ENCODE results near the gene PDE6B. TPM values are rescaled to one million over a fixed set of nuclear protein-coding genes. Genes with fewer than 3 reads are reported as not detected.

The PDE6B gene
- total and polyA plus RNA-seq, 2 experiments from 2014 or later = 3.4 to 5.0 TPM

DNA sequence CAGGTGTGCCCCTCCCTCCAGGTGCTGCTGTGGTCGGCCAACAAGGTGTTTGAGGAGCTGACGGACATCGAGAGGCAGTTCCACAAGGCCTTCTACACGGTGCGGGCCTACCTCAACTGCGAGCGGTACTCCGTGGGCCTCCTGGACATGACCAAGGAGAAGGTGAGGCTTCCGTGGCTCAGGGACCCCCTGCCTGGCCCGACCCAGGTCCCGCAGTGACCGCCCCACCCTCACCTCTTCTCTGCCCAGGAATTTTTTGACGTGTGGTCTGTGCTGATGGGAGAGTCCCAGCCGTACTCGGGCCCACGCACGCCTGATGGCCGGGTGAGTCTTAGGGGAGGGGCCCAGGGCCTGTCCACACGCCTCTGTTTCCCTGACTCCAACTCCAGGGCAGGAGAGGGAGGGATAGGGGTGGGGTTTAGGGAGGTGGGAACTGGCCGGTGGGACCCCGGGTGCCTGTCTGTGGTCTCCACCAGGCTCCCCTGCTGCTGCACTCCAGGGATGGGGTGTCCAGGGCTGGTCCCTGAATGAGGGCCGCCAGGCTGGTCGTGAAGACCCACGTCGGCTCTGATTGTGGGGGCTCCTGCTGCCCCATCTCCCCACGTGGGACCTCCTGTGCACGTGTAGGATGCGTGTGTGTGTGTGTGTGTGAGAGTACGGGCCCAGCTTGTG is 28.6 kb downstream of the PDE6B start:
- Histone ChIP-seq H3K36me3 (ENCODE audit: insufficient read depth) (no peaks in the 10 kb centered on the region), H2AFZ (no peak overlapping the region), H3K4me1 (ENCODE audit: insufficient read depth) (no peaks in the 10 kb centered on the region), H3K4me2 (no peak overlapping the region), H3K4me3 (no peak overlapping the region), H3F3A (replicated peaks; ENCODE audit: low read depth) (no peaks in the 10 kb centered on the region), H3K79me2 (replicated peaks; ENCODE audit: insufficient read depth) (no peaks in the 10 kb centered on the region), H3K27me3 (ENCODE audit: insufficient read depth) (no peaks in the 10 kb centered on the region), H4K20me1 (replicated peaks; ENCODE audit: insufficient read depth) (no peaks in the 10 kb centered on the region), H3K27ac (ENCODE audit: low read depth) (no peak overlapping the region), H3K9me2 (ENCODE audit: insufficient read depth) (no peaks in the 10 kb centered on the region)
- Mint-ChIP-seq H3K27me3 (ENCODE audit: insufficient read depth, low read depth, poor library complexity) (peaks cover 15% of the 10 kb centered on the region), H3K36me3 (ENCODE audit: low read depth) (no peaks in the 10 kb centered on the region; the same call in 2 of the 3 replicates), H3K27ac (no peak overlapping the region), H3K4me3 (no peak overlapping the region), H3K4me1 (peaks cover 2% of the 10 kb centered on the region; the same call in 2 of the 3 replicates), H3K9me3 (no peaks in the 10 kb centered on the region)
- ATAC-seq = no peak
- no peak for DNase-seq (ENCODE audit: low spot score)
- TF ChIP-seq ZNF114 (CRISPR knock-in tag; IDR thresholded peaks at IDR 0.05) = no peak
- no peak for TF ChIP-seq STAT1 (IDR thresholded peaks at IDR 0.05; ENCODE audit: unreplicated experiment)
- TF ChIP-seq, protein P1, sequence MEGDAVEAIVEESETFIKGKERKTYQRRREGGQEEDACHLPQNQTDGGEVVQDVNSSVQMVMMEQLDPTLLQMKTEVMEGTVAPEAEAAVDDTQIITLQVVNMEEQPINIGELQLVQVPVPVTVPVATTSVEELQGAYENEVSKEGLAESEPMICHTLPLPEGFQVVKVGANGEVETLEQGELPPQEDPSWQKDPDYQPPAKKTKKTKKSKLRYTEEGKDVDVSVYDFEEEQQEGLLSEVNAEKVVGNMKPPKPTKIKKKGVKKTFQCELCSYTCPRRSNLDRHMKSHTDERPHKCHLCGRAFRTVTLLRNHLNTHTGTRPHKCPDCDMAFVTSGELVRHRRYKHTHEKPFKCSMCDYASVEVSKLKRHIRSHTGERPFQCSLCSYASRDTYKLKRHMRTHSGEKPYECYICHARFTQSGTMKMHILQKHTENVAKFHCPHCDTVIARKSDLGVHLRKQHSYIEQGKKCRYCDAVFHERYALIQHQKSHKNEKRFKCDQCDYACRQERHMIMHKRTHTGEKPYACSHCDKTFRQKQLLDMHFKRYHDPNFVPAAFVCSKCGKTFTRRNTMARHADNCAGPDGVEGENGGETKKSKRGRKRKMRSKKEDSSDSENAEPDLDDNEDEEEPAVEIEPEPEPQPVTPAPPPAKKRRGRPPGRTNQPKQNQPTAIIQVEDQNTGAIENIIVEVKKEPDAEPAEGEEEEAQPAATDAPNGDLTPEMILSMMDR (conservative IDR thresholded peaks at IDR 0.05; ENCODE audit: low read depth in 2 of 2) = no peak
- TF ChIP-seq NANOG (IDR thresholded peaks at IDR 0.05; ENCODE audit: borderline replicate concordance) = no peak
- no peak for TF ChIP-seq POLR2AphosphoS5 (IDR thresholded peaks at IDR 0.05; ENCODE audit: low read depth)
- TF ChIP-seq, protein P2, sequence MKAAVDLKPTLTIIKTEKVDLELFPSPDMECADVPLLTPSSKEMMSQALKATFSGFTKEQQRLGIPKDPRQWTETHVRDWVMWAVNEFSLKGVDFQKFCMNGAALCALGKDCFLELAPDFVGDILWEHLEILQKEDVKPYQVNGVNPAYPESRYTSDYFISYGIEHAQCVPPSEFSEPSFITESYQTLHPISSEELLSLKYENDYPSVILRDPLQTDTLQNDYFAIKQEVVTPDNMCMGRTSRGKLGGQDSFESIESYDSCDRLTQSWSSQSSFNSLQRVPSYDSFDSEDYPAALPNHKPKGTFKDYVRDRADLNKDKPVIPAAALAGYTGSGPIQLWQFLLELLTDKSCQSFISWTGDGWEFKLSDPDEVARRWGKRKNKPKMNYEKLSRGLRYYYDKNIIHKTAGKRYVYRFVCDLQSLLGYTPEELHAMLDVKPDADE (IDR thresholded peaks at IDR 0.05) = no peak
- TF ChIP-seq, protein P3, sequence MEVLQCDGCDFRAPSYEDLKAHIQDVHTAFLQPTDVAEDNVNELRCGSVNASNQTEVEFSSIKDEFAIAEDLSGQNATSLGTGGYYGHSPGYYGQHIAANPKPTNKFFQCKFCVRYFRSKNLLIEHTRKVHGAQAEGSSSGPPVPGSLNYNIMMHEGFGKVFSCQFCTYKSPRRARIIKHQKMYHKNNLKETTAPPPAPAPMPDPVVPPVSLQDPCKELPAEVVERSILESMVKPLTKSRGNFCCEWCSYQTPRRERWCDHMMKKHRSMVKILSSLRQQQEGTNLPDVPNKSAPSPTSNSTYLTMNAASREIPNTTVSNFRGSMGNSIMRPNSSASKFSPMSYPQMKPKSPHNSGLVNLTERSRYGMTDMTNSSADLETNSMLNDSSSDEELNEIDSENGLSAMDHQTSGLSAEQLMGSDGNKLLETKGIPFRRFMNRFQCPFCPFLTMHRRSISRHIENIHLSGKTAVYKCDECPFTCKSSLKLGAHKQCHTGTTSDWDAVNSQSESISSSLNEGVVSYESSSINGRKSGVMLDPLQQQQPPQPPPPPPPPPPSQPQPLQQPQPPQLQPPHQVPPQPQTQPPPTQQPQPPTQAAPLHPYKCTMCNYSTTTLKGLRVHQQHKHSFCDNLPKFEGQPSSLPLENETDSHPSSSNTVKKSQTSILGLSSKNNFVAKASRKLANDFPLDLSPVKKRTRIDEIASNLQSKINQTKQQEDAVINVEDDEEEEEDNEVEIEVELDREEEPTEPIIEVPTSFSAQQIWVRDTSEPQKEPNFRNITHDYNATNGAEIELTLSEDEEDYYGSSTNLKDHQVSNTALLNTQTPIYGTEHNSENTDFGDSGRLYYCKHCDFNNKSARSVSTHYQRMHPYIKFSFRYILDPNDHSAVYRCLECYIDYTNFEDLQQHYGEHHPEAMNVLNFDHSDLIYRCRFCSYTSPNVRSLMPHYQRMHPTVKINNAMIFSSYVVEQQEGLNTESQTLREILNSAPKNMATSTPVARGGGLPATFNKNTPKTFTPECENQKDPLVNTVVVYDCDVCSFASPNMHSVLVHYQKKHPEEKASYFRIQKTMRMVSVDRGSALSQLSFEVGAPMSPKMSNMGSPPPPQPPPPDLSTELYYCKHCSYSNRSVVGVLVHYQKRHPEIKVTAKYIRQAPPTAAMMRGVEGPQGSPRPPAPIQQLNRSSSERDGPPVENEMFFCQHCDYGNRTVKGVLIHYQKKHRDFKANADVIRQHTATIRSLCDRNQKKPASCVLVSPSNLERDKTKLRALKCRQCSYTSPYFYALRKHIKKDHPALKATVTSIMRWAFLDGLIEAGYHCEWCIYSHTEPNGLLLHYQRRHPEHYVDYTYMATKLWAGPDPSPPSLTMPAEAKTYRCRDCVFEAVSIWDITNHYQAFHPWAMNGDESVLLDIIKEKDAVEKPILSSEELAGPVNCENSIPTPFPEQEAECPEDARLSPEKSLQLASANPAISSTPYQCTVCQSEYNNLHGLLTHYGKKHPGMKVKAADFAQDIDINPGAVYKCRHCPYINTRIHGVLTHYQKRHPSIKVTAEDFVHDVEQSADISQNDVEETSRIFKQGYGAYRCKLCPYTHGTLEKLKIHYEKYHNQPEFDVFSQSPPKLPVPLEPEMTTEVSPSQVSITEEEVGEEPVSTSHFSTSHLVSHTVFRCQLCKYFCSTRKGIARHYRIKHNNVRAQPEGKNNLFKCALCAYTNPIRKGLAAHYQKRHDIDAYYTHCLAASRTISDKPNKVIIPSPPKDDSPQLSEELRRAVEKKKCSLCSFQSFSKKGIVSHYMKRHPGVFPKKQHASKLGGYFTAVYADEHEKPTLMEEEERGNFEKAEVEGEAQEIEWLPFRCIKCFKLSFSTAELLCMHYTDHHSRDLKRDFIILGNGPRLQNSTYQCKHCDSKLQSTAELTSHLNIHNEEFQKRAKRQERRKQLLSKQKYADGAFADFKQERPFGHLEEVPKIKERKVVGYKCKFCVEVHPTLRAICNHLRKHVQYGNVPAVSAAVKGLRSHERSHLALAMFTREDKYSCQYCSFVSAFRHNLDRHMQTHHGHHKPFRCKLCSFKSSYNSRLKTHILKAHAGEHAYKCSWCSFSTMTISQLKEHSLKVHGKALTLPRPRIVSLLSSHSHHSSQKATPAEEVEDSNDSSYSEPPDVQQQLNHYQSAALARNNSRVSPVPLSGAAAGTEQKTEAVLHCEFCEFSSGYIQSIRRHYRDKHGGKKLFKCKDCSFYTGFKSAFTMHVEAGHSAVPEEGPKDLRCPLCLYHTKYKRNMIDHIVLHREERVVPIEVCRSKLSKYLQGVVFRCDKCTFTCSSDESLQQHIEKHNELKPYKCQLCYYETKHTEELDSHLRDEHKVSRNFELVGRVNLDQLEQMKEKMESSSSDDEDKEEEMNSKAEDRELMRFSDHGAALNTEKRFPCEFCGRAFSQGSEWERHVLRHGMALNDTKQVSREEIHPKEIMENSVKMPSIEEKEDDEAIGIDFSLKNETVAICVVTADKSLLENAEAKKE (CRISPR knock-in tag; IDR thresholded peaks at IDR 0.05) = no peak
- TF ChIP-seq EZH2phosphoT487 (IDR thresholded peaks at IDR 0.05; ENCODE audit: unreplicated experiment) = no peak
- TF ChIP-seq ZNF331 (CRISPR knock-in tag; IDR thresholded peaks at IDR 0.05; ENCODE audit: low read depth) = no peak
- TF ChIP-seq, protein P4, sequence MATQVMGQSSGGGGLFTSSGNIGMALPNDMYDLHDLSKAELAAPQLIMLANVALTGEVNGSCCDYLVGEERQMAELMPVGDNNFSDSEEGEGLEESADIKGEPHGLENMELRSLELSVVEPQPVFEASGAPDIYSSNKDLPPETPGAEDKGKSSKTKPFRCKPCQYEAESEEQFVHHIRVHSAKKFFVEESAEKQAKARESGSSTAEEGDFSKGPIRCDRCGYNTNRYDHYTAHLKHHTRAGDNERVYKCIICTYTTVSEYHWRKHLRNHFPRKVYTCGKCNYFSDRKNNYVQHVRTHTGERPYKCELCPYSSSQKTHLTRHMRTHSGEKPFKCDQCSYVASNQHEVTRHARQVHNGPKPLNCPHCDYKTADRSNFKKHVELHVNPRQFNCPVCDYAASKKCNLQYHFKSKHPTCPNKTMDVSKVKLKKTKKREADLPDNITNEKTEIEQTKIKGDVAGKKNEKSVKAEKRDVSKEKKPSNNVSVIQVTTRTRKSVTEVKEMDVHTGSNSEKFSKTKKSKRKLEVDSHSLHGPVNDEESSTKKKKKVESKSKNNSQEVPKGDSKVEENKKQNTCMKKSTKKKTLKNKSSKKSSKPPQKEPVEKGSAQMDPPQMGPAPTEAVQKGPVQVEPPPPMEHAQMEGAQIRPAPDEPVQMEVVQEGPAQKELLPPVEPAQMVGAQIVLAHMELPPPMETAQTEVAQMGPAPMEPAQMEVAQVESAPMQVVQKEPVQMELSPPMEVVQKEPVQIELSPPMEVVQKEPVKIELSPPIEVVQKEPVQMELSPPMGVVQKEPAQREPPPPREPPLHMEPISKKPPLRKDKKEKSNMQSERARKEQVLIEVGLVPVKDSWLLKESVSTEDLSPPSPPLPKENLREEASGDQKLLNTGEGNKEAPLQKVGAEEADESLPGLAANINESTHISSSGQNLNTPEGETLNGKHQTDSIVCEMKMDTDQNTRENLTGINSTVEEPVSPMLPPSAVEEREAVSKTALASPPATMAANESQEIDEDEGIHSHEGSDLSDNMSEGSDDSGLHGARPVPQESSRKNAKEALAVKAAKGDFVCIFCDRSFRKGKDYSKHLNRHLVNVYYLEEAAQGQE (IDR thresholded peaks at IDR 0.05; ENCODE audit: unreplicated experiment) = no peak

Measured in GM23338 (cell line).